Thyroid gland (tissue), 4 donors: ENCODE results near the gene OLFML2B.

Experiments used
- POLR2A ChIP-seq, 2 donors: fragments of 450-650 bp; IDR thresholded peaks; one replicate each; pipeline ENCODE4 v1.6.1; 2017; ENCODE audit warnings: antibody characterized with exemption in 2 of 2, mild to moderate bottlenecking in 2 of 2, moderate library complexity in 1 of 2
- TF ChIP-seq, protein P1 (sequence below), 6 experiments: fragments of 200-600 bp in 3 of 6; fragments of 450-650 bp in 3 of 6; sonication (generic) in 3 of 6; IDR thresholded peaks; one replicate each; pipeline ENCODE4 v1.5.1; 2016 to 2019; ENCODE audit warnings: antibody characterized with exemption in 6 of 6, mild to moderate bottlenecking in 2 of 6, inconsistent platforms in 1 of 6, moderate library complexity in 1 of 6

DNA sequence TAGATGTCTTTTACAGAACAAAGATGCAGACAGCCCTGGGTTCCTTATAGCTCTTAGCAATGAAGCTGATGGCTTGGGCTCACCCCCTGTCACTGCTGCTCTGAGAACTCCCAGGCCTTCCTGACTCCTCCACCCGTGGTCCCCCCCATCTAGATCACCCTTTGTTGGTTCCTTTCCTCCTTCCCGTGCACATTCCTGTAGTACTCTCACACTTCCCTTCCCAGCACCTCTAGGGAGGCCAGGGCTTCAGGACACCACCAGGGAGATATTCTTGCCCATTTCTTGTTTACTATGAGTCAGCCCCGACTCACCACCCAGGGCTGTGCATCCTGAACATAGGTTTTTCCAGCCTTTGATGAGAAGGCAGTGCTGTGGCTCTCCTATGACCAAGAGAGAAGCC, 31.4 kb upstream of the OLFML2B start:
- TF ChIP-seq, protein P1, sequence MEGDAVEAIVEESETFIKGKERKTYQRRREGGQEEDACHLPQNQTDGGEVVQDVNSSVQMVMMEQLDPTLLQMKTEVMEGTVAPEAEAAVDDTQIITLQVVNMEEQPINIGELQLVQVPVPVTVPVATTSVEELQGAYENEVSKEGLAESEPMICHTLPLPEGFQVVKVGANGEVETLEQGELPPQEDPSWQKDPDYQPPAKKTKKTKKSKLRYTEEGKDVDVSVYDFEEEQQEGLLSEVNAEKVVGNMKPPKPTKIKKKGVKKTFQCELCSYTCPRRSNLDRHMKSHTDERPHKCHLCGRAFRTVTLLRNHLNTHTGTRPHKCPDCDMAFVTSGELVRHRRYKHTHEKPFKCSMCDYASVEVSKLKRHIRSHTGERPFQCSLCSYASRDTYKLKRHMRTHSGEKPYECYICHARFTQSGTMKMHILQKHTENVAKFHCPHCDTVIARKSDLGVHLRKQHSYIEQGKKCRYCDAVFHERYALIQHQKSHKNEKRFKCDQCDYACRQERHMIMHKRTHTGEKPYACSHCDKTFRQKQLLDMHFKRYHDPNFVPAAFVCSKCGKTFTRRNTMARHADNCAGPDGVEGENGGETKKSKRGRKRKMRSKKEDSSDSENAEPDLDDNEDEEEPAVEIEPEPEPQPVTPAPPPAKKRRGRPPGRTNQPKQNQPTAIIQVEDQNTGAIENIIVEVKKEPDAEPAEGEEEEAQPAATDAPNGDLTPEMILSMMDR (IDR thresholded peaks at IDR 0.05) = no peak
- no peak for TF ChIP-seq POLR2A (IDR thresholded peaks at IDR 0.05)
